ENCODE data around the gene CLEC12A. TPM values are rescaled to one million over a fixed set of nuclear protein-coding genes. Genes with fewer than 3 reads are reported as not detected.

Gene CLEC12A
- total and polyA plus RNA-seq, 4 donors, result 2.3 to 4.7 (median 3.2) TPM

- Histone ChIP-seq H3K9ac (ENCODE audit: low read depth in 1 of 2, low read length in 2 of 2) (no peak overlapping the region), H3K27ac (ENCODE audit: low read depth in 1 of 2, low read length in 2 of 2) (no peak overlapping the region), H3K4me1 (ENCODE audit: control insufficient read depth in 4 of 4, insufficient read depth in 4 of 4, low read length in 3 of 4) (no peaks in the 10 kb centered on the region), H3K27me3 (ENCODE audit: control insufficient read depth in 4 of 4, insufficient read depth in 4 of 4, low read length in 3 of 4) (no peaks in the 10 kb centered on the region), H3K4me3 (ENCODE audit: low read depth in 1 of 3, low read length in 3 of 3) (no peak overlapping the region), H3K36me3 (ENCODE audit: control insufficient read depth in 4 of 4, insufficient read depth in 3 of 4, low read depth in 1 of 4, low read length in 3 of 4) (no peaks in the 10 kb centered on the region), H3K9me3 (ENCODE audit: control insufficient read depth in 4 of 4, low read length in 3 of 4) (no peaks in the 10 kb centered on the region)
- 82% methylated on average over 3 of the region's 3 CpGs for WGBS
- DNase-seq (ENCODE audit: low spot score), result no peak
- TF ChIP-seq HNF4G (IDR thresholded peaks at IDR 0.05) (no peak), NR2F2 (IDR thresholded peaks at IDR 0.05) (no peak), RXRA (IDR thresholded peaks at IDR 0.05) (no peak), GABPA (IDR thresholded peaks at IDR 0.05 in 1 of 2, conservative IDR thresholded peaks at IDR 0.05 in 1 of 2) (no peak), REST (IDR thresholded peaks at IDR 0.05) (no peak), ATF3 (IDR thresholded peaks at IDR 0.05) (no peak), FOXA1 (IDR thresholded peaks at IDR 0.05) (no peak), HNF4A (conservative IDR thresholded peaks at IDR 0.05) (no peak), MAX (IDR thresholded peaks at IDR 0.05) (no peak), SP1 (IDR thresholded peaks at IDR 0.05) (no peak), ZBTB33 (IDR thresholded peaks at IDR 0.05) (no peak), EGR1 (IDR thresholded peaks at IDR 0.05; ENCODE audit: low read depth in 2 of 2) (no peak), YY1 (IDR thresholded peaks at IDR 0.05) (no peak), RAD21 (IDR thresholded peaks at IDR 0.05) (no peak), FOXA2 (IDR thresholded peaks at IDR 0.05) (no peak), JUND (IDR thresholded peaks at IDR 0.05) (no peak)
Observed at GRCh38 chr12:9961901-9962300, 9.3 kb upstream of the CLEC12A start.

- H3K4me1 ChIP-seq (ENCODE audit: control insufficient read depth in 4 of 4, insufficient read depth in 4 of 4, low read length in 3 of 4), result no peaks in the 10 kb centered on the region
- H3K4me3 ChIP-seq (ENCODE audit: low read depth in 1 of 3, low read length in 3 of 3), result no peak overlapping the region
- no peaks in the 10 kb centered on the region for H3K9me3 ChIP-seq (ENCODE audit: control insufficient read depth in 4 of 4, low read length in 3 of 4)
- no peaks in the 10 kb centered on the region for H3K36me3 ChIP-seq (ENCODE audit: control insufficient read depth in 4 of 4, insufficient read depth in 3 of 4, low read depth in 1 of 4, low read length in 3 of 4)
- H3K27me3 ChIP-seq (ENCODE audit: control insufficient read depth in 4 of 4, insufficient read depth in 4 of 4, low read length in 3 of 4), result peaks cover 0 to 4% (median 0%) of the 10 kb centered on the region in 4 donors
- TF ChIP-seq YY1 (IDR thresholded peaks at IDR 0.05) (no peak), FOXA2 (IDR thresholded peaks at IDR 0.05) (no peak), CTCF (IDR thresholded peaks at IDR 0.05; ENCODE audit: low read depth, low read length, missing input control) (no peak), SP1 (IDR thresholded peaks at IDR 0.05) (no peak), JUND (IDR thresholded peaks at IDR 0.05) (no peak), TAF1 (conservative IDR thresholded peaks at IDR 0.05) (no peak), ATF3 (IDR thresholded peaks at IDR 0.05) (no peak), RXRA (IDR thresholded peaks at IDR 0.05) (no peak), HNF4A (conservative IDR thresholded peaks at IDR 0.05) (no peak), REST (IDR thresholded peaks at IDR 0.05) (no peak), NR2F2 (IDR thresholded peaks at IDR 0.05) (no peak), RAD21 (IDR thresholded peaks at IDR 0.05) (no peak)
- H3K27ac ChIP-seq (ENCODE audit: low read depth in 1 of 2, low read length in 2 of 2), result no peak overlapping the region
- DNase-seq (ENCODE audit: low spot score), result no peak
- no peak overlapping the region for H3K9ac ChIP-seq (ENCODE audit: low read depth in 1 of 2, low read length in 2 of 2)
- WGBS, result 79% methylated on average over 2 of the region's 2 CpGs
Observed at GRCh38 chr12:9969673-9970072, 1.5 kb upstream of the CLEC12A start.

All from liver (tissue), 9 donors.